Activated CD4-positive, alpha-beta T cell treated with anti-CD3 and anti-CD28 coated beads, Interleukin-2, amount 50 U/mL, for 16 hours (primary cell): ENCODE data around the gene OIT3.

Experiments
- DNase-seq: peaks from one replicate; pipeline ENCODE4 v3.0.0-alpha.2; 2020

Gene OIT3

GRCh38 chr10:72954230-72954595 is 60.7 kb downstream of the OIT3 start:
- no peak for DNase-seq

- no peak for DNase-seq
Observed at GRCh38 chr10:72954596-72955554, 61.3 kb downstream of the OIT3 start, which contains the start of gene PLA2G12B. TSS of gene PLA2G12B (minus strand) at chr10:72954806. CDS start at chr10:72954685, 121 bp downstream.

DNA sequence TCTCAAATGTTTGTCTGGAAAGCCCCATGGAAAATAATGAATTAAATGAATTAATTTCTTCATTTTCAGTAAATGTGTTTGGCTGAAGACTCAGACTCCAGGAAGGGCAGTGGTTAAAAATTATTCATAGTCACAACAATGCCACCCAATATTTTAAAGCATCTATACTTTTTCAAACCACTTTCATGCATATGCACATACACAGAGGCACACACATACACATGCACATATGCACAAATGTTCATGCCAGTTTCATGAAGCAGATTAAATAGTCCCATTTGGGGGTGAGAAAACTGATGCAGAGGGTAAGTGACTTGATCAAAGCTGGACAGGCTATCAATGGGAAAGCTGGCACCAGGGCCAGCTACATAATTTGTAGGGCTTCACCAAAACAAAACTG is 62.5 kb downstream of the OIT3 start:
- DNase-seq, result no peak

GRCh38 chr10:72976886-72977285 is 83.3 kb downstream of the OIT3 start:
- DNase-seq, result no peak

DNA sequence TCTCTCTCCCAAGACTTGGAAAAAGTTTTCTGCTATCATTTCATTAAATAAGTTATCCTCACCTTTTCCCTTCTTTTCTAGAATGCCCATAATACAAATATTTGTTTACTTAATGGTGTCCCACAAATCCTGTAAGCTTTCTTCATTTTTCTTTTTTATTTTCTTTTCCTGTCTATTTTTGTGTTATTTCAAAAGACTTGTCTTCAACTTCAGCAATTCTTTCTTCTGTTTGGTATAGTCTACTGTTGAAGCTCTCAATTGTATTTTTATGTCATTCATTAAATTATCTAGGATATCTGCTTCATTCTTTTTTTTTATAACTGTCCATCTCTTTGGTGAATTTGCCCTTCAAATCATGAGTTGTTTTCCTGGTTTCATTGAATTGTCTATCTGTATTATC is 86.2 kb downstream of the OIT3 start:
- DNase-seq, result no peak

DNA sequence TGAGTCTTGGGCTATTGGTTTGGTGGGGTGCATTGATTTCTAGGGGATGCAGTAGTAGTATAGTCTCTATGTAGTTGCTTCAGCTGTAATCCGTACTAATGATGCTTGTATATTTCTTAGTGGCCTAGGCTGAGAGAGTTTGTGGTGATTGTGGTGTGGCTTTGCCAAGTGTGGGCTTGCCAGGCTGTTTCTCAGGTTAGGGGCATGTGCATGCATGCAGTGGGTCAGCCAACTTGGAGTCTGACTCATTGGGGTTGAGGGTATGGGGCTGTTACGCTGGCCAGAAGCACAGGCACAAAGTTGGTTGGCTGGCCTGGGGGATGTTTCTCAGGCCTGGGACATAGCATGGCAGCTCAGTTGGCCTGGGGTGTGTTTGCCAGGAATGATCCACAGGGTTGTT is 86.8 kb downstream of the OIT3 start:
- no peak for DNase-seq

DNA sequence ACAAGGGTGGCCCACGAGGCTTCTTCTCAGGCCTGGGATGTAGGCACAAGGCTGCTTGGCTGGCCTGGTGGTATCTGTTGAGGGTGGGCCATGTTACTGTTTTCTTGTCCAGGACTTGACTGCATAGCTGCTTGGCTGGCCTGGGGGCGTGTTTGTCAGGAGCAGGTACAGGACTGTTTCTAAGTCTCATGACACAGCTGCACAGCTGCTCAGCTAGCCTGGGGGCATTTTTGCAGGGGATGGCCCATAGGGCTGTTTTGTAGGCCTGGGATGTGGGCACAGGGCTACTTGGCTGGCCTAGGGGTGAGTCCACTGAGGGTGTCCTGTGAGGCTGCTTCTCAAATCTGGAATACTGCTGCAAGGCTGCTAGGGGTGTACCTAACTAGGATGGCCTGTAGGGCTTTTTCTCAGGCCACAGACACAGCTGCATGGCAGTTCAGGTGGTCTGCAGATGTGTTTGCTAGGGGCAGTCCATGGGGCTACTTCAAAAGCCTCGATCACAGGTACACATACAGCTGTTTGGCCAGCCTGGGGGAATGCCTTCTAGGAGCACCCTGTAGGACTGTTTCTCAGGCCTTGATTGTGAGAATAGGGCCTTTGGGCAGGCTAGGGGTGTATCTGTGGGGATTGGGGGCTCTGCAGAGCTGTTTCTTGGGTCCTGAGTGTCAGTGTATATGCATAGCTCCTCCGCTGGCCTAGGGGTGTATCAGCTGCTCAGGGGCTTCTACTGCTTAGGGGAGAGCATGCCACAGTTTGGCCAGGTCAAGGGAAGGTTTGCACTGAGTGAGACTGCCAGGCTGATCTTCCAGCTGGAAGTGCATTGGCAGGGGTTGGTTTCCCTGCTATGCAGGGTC is 87.7 kb downstream of the OIT3 start:
- DNase-seq, result no peak

- no peak for DNase-seq
Observed at GRCh38 chr10:72981882-72982529, 88.5 kb downstream of the OIT3 start.
